HepG2 (cell line): ENCODE data around the gene PCSK6. TPM values are rescaled to one million over a fixed set of nuclear protein-coding genes. Genes with fewer than 3 reads are reported as not detected.
A peak's percentile ranks its signal among the peaks of the same experiment; 100 is the strongest.

Experiments
- AKAP8 ChIP-seq: sonication (generic); formaldehyde crosslinking; IDR thresholded peaks from 2 replicates; pipeline ENCODE4 v1.5.1; 2020; ENCODE audit warnings: mild to moderate bottlenecking, missing genetic modification reagents
- ARNT2 ChIP-seq: sonication (generic); formaldehyde crosslinking; IDR thresholded peaks from 2 replicates; pipeline ENCODE4 v1.8.0; 2022; ENCODE audit warnings: mild to moderate bottlenecking, low read depth, missing genetic modification reagents, moderate library complexity
- ATF5 ChIP-seq: sonication (generic); formaldehyde crosslinking; IDR thresholded peaks from 2 replicates; pipeline ENCODE4 v1.4.0; 2020; ENCODE audit warnings: mild to moderate bottlenecking, low read depth, missing genetic modification reagents
- CENPX ChIP-seq: sonication (generic); formaldehyde crosslinking; IDR thresholded peaks from 2 replicates; pipeline ENCODE4 v1.9.0; 2021; ENCODE audit warnings: mild to moderate bottlenecking, missing genetic modification reagents, moderate library complexity
- FOXK1 ChIP-seq: sonication (generic); formaldehyde crosslinking; IDR thresholded peaks from 2 replicates; pipeline ENCODE4 v1.4.0; 2020; ENCODE audit warnings: low read depth, missing genetic modification reagents, borderline replicate concordance
- HDAC2 ChIP-seq: sonication (generic); formaldehyde crosslinking; IDR thresholded peaks from 2 replicates; pipeline ENCODE4 v1.4.0; 2020; ENCODE audit warnings: missing genetic modification reagents
- HINFP ChIP-seq: sonication (generic); formaldehyde crosslinking; IDR thresholded peaks from 2 replicates; pipeline ENCODE4 v1.4.0; 2020; ENCODE audit warnings: low read depth, mild to moderate bottlenecking, missing genetic modification reagents
- HMGA1 ChIP-seq: sonication (generic); formaldehyde crosslinking; conservative IDR thresholded peaks from 2 replicates; pipeline ENCODE4 v1.4.0; 2020; ENCODE audit warnings: missing genetic modification reagents
- STAG1 ChIP-seq: sonication (generic); formaldehyde crosslinking; IDR thresholded peaks from 2 replicates; pipeline ENCODE4 v1.4.0; 2020; ENCODE audit warnings: missing genetic modification reagents
- TEAD2 ChIP-seq: sonication (generic); formaldehyde crosslinking; IDR thresholded peaks from 2 replicates; pipeline ENCODE4 v1.9.0; 2021; ENCODE audit warnings: missing genetic modification reagents
- TFDP2 ChIP-seq: sonication (generic); formaldehyde crosslinking; IDR thresholded peaks from 2 replicates; pipeline ENCODE4 v1.4.0; 2020; ENCODE audit warnings: missing genetic modification reagents
- TFE3 ChIP-seq: IDR thresholded peaks from 2 replicates; pipeline ENCODE4 v1.6.1; 2016
- TMF1 ChIP-seq: sonication (generic); formaldehyde crosslinking; IDR thresholded peaks from 2 replicates; pipeline ENCODE4 v1.8.1; 2022; ENCODE audit warnings: low read depth, missing genetic modification reagents
- ZBTB3 ChIP-seq: sonication (generic); formaldehyde crosslinking; IDR thresholded peaks from 2 replicates; pipeline ENCODE4 v1.4.0; 2020; ENCODE audit warnings: low read depth, mild to moderate bottlenecking, moderate library complexity, missing genetic modification reagents, borderline replicate concordance
- ZC3H4 ChIP-seq: sonication (generic); formaldehyde crosslinking; IDR thresholded peaks from 2 replicates; pipeline ENCODE4 v1.4.0; 2020; ENCODE audit warnings: missing genetic modification reagents, borderline replicate concordance
- ZNF232 ChIP-seq: sonication (generic); formaldehyde crosslinking; IDR thresholded peaks from 2 replicates; pipeline ENCODE4 v1.4.0; 2020; ENCODE audit warnings: missing genetic modification reagents, borderline replicate concordance
- ZNF430 ChIP-seq: sonication (generic); formaldehyde crosslinking; IDR thresholded peaks from 2 replicates; pipeline ENCODE4 v1.9.0; 2021; ENCODE audit warnings: mild to moderate bottlenecking, missing genetic modification reagents
- ZNF468 ChIP-seq: sonication (generic); formaldehyde crosslinking; IDR thresholded peaks from 2 replicates; pipeline ENCODE4 v1.8.0; 2022; ENCODE audit warnings: mild to moderate bottlenecking, moderate library complexity, missing genetic modification reagents
- ZNF563 ChIP-seq: sonication (generic); formaldehyde crosslinking; IDR thresholded peaks from 2 replicates; pipeline ENCODE4 v1.8.0; 2022; ENCODE audit warnings: mild to moderate bottlenecking, moderate library complexity, missing genetic modification reagents
- ZNF776 ChIP-seq: sonication (generic); formaldehyde crosslinking; IDR thresholded peaks from 2 replicates; pipeline ENCODE4 v1.4.0; 2020; ENCODE audit warnings: mild to moderate bottlenecking, missing genetic modification reagents
- ZSCAN9 ChIP-seq: IDR thresholded peaks from 2 replicates; pipeline ENCODE4 v1.6.1; 2016; ENCODE audit warnings: borderline replicate concordance
- polyA plus RNA-seq, 8 experiments: library from polyadenylated mRNA; depleted of rRNA in 3 of 8; stranded (reverse) in 7 of 8; unstranded in 1 of 8; fragments of >200 nt; fragmentation: Illumina TruSeq in 4 of 8; extraction: Trizol in 4 of 8; gene quantifications; 2 replicates each; pipeline versions ENCODE4 v1.2.1 to v1.2.3, GENCODE V29; 2011 to 2016; ENCODE audit warnings: low read depth in 4 of 8, missing spikeins in 1 of 8, mixed read lengths in 1 of 8; ENCODE audit not compliant: insufficient read depth in 1 of 8
- total RNA-seq, 5 experiments: library from RNA; depleted of rRNA; stranded (reverse); fragments of >200 nt; fragmentation: Illumina TruSeq; extraction: Trizol; gene quantifications; 2 replicates each; pipeline ENCODE4 v1.2.3, GENCODE V29; 2016; ENCODE audit warnings: low read depth in 1 of 5
- TF ChIP-seq, protein P1 (sequence below): sonication (generic); formaldehyde crosslinking; IDR thresholded peaks from 2 replicates; pipeline ENCODE4 v1.4.0; 2020; ENCODE audit warnings: missing genetic modification reagents, borderline replicate concordance

PCSK6 gene
- total and polyA plus RNA-seq, 2 of the 13 experiments (the other 11 are each of a cell fraction or from before 2014, with no cell fraction given): 56.5 to 155 TPM

DNA sequence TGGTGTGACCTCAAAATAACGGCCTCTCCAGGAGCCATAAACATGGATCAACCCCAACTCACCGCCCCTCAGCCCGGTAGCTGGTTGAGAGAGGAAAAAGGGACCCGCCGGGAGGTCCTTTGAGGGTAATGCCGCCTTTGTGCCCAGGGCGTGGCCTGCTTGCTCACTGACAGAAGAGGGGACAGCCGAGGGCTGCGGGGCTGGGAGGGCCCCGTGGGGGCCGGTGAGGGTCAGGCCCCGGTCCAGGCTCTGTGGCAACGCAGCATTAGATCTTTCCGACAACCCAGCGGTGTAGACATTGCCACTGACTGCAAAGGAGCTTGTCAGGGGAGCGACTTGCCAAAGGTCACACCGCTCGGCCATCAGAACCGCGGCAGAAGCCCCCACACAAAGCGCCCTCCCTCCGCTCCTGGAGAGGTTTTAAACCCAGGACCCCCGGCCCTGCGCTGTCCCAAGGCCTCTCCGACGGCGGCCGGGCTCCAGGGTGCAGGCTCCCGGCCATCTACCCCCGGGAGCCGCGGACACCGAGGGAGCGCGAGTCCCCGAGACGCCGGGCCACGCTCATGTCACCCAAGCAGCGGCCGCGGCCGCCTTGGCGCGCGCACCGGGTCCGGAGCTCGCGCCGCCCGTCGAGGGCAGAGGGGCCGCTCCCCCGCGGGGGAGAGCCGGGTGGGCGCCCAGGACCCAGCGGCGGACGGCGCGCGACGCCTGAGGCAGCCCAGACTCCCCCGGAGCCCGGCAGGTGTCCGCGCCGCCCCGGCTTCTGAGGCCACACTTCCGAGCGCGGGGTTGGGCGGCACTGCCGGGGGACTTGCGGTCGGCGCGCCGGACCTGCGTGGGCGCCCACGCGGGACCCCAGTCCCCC, 975 bp downstream of the PCSK6 start (continued):
- TF ChIP-seq HINFP (CRISPR knock-in tag) (peak; percentile 43; the same call in 1 of the 2 replicates), ARNT2 (CRISPR knock-in tag) (peak; percentile 78), HDAC2 (CRISPR knock-in tag) (peak; percentile 63; the same call in 1 of the 2 replicates), TFDP2 (CRISPR knock-in tag) (peak; percentile 7), HMGA1 (CRISPR knock-in tag) (no peak), ATF5 (no peak), TEAD2 (CRISPR knock-in tag) (no peak), ZSCAN9 (CRISPR knock-in tag) (no peak), ZNF563 (no peak), ZNF430 (CRISPR knock-in tag) (peak; percentile 67; the same call in 1 of the 2 replicates), ZBTB3 (CRISPR knock-in tag) (no peak), ZC3H4 (CRISPR knock-in tag) (0 out of 2 replicates have a peak, but pooled peaks have one; percentile 59), AKAP8 (CRISPR knock-in tag) (0 out of 2 replicates have a peak, but pooled peaks have one; percentile 57), ZNF776 (peak; percentile 24; the same call in 1 of the 2 replicates), FOXK1 (CRISPR knock-in tag) (no peak; the same call in 1 of the 2 replicates), ZNF468 (CRISPR knock-in tag) (no peak), ZNF232 (CRISPR knock-in tag) (no peak), CENPX (no peak), TFE3 (peak; percentile 51; the same call in 1 of the 2 replicates), TMF1 (CRISPR knock-in tag) (no peak), STAG1 (CRISPR knock-in tag) (peak; percentile 1; the same call in 1 of the 2 replicates)
- TF ChIP-seq, protein P1, sequence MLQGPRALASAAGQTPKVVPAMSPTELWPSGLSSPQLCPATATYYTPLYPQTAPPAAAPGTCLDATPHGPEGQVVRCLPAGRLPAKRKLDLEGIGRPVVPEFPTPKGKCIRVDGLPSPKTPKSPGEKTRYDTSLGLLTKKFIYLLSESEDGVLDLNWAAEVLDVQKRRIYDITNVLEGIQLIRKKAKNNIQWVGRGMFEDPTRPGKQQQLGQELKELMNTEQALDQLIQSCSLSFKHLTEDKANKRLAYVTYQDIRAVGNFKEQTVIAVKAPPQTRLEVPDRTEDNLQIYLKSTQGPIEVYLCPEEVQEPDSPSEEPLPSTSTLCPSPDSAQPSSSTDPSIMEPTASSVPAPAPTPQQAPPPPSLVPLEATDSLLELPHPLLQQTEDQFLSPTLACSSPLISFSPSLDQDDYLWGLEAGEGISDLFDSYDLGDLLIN (CRISPR knock-in tag): no peak
